IPS DF 6.9 (cell line): ENCODE results near the gene SLC29A2.
A peak's percentile ranks its signal among the peaks of the same experiment; 100 is the strongest.

ENCODE experiments used
- DNase-seq: peaks from one replicate; pipeline ENCODE4 v3.0.0-alpha.2; 2013; ENCODE audit warnings: low read depth, low spot score
- H3K27ac ChIP-seq: one replicate; pipeline ENCODE4 v1.5.1; 2013; ENCODE audit warnings: low read length, control low read depth
- H3K27me3 ChIP-seq: 2 replicates; pipeline ENCODE4 v1.6.1; 2013; ENCODE audit warnings: mild to moderate bottlenecking, low read length; ENCODE audit not compliant: control insufficient read depth, insufficient read depth
- H3K36me3 ChIP-seq: 2 replicates; pipeline ENCODE4 v1.6.1; 2013; ENCODE audit warnings: low read length; ENCODE audit not compliant: control insufficient read depth, insufficient read depth
- H3K4me1 ChIP-seq: 2 replicates; pipeline ENCODE4 v1.6.1; 2013; ENCODE audit warnings: low read length; ENCODE audit not compliant: control insufficient read depth, insufficient read depth
- H3K4me3 ChIP-seq: 2 replicates; pipeline ENCODE4 v1.5.1; 2013; ENCODE audit warnings: mild to moderate bottlenecking, low read length
- H3K9me3 ChIP-seq: 2 replicates; pipeline ENCODE4 v1.6.1; 2013; ENCODE audit warnings: low read length, inconsistent platforms; ENCODE audit not compliant: control insufficient read depth, insufficient read depth
- WGBS: extraction: QIAGEN DNeasy Blood & Tissue Kit; methylation state at CpG from one replicate; pipeline ENCODE4 v1.1.7; 2013; ENCODE audit warnings: mixed read lengths, missing lambda C conversion rate; ENCODE audit not compliant: insufficient read length, insufficient coverage; 5-methylcytosine and 5-hydroxymethylcytosine counted together

The SLC29A2 gene

DNA sequence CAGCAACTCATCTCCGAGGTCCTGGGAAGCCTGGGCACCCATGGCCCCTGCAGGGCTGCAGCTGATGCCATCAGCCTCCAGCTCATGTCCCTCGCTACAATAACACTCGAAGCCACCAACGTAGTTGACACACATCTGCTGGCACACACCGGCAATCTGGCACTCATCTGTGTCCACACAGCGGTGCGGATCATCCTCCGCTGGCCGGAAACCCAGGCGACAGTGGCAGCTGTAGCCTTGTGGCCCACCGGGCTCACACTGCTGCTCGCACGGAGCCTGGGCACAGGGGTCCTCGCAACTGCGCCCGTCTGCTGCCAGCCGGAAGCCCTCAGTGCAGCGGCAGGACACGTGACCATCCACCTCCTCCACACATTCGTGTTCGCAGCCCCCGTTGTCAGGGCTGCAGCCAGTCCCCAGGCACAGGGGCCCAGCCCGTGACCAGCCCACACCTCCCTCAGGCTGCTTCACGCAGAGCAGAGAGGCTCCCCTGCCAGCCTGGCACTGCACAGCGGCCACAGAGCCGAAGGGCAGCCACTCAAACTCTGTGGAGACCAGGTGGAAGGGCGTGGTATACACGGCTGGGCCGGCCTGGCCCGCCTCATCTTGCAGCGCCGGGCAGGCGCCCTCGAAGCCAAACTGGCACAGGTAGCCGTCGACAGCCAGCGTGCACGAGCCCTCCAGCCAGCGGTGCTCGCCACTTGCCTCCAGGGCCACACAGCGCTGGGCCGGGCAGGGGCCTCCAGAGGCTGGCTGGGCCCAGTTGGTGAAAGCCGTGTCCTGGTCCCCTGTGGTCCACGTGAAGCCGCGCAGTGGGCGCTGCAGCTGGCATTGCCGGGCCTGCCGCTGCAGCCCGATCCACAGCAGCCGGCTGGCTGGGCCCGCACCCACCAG is 55.4 kb downstream of the SLC29A2 start:
- no CpG with 5 or more reads among the region's 52 CpGs for WGBS
- Histone ChIP-seq H3K9me3 (no peaks in the 10 kb centered on the region), H3K27me3 (no peaks in the 10 kb centered on the region), H3K36me3 (no peaks in the 10 kb centered on the region; the same call in 1 of the 2 replicates), H3K27ac (no peak overlapping the region), H3K4me1 (peaks cover 19% of the 10 kb centered on the region), H3K4me3 (no peak overlapping the region)
- no peak for DNase-seq

DNA sequence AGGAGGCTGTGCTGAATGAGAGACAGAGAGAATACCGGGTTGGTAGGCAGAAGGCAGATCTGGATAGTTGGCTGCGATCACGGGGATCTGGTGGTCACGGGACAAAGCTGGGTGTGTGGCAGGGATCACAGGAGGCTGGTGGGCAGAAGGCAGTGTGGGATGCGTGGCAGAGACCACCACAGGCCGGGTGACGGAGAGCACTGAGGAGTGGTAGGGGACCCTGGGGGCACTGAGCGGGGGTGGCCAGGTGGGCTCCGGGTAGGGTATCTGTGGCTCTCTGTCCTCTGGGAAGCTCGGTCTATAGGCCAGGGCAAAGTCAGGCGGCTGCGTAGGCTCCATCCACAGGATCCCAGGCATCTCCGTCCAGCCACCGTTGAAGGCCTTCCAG is 56.1 kb downstream of the SLC29A2 start:
- no peak overlapping the region for H3K27ac ChIP-seq
- no peaks in the 10 kb centered on the region; the same call in 1 of the 2 replicates for H3K36me3 ChIP-seq
- H3K4me1 ChIP-seq, result peaks cover 19% of the 10 kb centered on the region
- no peaks in the 10 kb centered on the region for H3K9me3 ChIP-seq
- H3K4me3 ChIP-seq, result no peak overlapping the region
- no peaks in the 10 kb centered on the region for H3K27me3 ChIP-seq
- no CpG with 5 or more reads among the region's 14 CpGs for WGBS
- DNase-seq, result no peak

DNA sequence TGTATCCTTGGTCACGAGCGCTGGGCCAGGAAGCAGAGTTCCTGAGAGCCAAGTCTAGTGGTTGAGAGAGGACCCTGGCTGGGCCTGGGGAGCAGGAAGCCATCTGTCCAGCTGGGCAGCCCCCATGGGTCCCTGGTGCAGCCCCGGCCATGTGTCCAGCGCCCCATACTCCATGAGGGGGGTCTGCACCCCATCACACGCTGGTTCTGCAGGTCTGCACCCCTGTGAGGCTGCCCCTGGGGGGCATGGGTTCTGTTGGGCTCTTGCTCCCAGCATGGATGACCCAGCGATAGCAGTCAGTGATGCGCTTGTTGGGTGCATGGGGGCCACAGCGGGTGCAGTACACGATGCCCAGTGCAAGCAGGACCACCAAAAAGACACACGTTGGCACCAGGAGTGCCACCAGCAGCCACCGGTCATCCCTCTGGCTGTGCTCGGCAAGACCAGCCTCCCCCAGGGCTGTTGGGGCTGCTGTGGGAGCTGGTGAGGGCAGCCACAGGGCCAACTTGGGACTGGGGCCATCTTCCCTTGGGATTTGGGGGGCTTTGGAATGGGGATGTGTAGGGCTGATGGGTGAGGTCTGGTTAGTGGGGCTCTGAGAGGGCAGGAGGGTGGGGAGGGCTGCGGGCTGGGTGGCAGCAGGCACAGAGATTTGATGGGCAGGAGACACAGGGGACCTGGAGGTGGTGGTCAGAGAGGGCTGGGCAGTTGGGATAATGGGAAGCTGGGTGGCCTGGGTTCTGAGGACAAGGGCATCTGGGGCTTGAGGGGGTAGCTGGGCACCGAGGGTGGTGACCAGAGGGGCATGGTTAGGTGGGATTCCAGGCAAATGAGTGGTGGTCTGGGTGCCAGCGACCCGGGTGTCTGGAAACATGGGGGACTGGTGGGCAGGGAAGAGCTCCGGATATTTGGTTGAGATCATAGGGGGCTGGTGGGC is 56.7 kb downstream of the SLC29A2 start:
- Histone ChIP-seq H3K4me3 (no peak overlapping the region), H3K9me3 (no peaks in the 10 kb centered on the region), H3K27ac (no peak overlapping the region), H3K36me3 (no peaks in the 10 kb centered on the region; the same call in 1 of the 2 replicates), H3K27me3 (no peaks in the 10 kb centered on the region), H3K4me1 (peaks cover 19% of the 10 kb centered on the region)
- no CpG with 5 or more reads among the region's 17 CpGs for WGBS
- DNase-seq, result no peak

DNA sequence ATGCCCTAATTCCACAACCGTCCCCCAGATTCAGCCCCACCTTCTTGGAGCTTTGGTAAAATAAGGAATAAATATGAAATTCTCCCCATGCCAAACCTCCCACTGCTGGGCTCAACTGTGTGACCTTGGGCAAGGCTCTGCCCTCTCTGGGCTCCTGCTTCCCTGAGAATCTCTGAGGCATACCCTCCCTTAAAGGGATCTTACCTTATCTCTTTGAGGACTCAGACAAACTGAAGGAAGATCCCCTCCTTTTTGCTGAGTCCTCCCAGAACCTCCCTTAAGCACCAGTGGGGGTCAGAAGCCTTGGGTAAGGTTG is 57.4 kb downstream of the SLC29A2 start:
- Histone ChIP-seq H3K4me1 (peaks cover 19% of the 10 kb centered on the region), H3K9me3 (no peaks in the 10 kb centered on the region), H3K36me3 (no peaks in the 10 kb centered on the region; the same call in 1 of the 2 replicates), H3K27ac (no peak overlapping the region), H3K27me3 (no peaks in the 10 kb centered on the region), H3K4me3 (no peak overlapping the region)
- no CpG with 5 or more reads among the region's 1 CpG for WGBS
- DNase-seq, result no peak

DNA sequence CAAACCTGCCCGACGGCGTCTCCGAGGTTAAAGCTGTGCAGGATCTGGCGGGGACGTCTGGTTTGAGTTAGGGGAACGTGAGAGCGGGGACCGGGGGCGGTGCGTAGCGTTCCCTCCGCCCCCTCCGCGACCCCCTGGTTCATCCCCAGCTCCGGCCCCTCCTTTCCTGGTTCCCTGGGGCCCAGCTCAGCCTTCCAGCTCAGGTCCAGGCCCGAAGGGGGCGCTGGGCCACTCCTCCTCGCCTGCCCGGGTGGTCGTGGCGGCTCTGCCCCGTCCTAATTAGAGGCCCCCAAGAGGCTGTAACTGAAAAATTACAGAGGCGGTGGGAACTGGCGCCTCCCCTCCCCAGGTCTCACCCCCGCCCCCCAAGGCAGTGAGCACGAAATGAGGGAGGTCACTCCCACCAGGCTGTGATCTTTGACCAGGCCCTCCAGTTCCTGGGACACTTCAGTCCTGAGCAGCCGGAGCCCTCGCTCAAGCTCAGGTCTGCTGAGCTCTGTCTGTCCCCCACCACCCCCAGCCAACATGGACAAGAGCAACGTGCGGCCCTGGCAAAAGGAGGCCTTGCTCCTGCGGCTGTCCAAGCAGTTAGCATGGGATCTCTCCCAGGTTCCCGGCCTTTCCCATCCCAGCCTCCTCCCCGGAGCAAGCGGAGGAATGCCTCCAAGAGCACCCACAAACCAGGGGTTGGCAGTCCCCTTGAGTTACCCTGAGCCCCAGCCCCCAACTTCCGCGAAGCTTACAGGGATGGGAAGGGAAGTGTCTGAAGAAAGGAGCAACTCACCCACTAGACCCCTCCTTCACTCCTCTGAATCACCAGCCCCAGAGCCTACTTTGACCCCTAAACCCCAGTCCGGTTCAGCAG is 58.0 kb downstream of the SLC29A2 start:
- no peak for DNase-seq
- Histone ChIP-seq H3K27me3 (no peaks in the 10 kb centered on the region), H3K4me1 (peaks cover 19% of the 10 kb centered on the region), H3K36me3 (no peaks in the 10 kb centered on the region; the same call in 1 of the 2 replicates), H3K27ac (no peak overlapping the region), H3K9me3 (no peaks in the 10 kb centered on the region), H3K4me3 (peak overlapping the region; percentile 45; the same call in 1 of the 2 replicates)
- WGBS, result no CpG with 5 or more reads among the region's 38 CpGs

DNA sequence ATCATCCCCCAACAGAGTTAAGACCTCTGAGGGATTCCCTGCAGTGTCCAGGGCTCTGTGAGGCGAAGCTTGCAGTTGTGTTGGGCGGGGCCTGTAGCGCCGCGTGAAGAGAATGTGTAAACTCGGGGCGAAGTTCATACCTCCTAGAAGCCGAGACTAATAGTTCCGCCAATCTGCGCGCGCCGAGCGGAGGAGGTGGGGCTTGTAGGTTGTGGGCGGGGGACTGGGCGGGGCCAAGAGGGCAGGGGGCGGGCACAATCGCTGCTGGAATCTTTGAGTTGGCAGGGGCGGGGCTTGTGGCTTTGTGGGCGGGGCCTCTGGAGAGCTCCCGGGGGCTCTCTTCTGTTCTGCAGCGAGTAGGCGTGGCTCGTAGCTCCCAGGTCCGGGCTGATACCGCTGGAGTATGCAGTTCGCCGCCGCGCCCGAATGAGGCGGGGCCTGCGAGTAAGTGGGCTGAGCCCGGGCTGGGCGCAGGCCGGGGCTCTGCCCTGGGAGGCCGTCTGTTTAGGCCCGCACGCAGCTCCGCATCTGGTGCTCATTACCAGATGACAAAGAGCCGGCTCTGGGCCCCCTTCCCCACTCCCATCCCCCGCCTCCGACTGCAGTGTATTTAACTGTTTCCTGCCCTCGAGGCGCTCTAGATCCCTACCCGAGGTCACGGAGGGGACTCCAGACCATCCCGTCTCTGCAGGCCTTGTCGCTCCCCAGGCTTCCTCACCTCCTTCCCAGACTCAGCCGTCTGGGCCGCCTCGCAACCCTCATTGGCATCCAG is 58.8 kb downstream of the SLC29A2 start:
- Histone ChIP-seq H3K4me3 (peak overlapping the region; percentile 56; the same call in 1 of the 2 replicates), H3K4me1 (peaks cover 16% of the 10 kb centered on the region)
- DNase-seq, result peak; percentile 96

More for the DNA sequence above, 58.8 kb downstream of the SLC29A2 start:
- WGBS, result no CpG with 5 or more reads among the region's 52 CpGs
- Histone ChIP-seq H3K9me3 (no peaks in the 10 kb centered on the region), H3K27me3 (no peaks in the 10 kb centered on the region), H3K27ac (no peak overlapping the region), H3K36me3 (no peaks in the 10 kb centered on the region; the same call in 1 of the 2 replicates)
